ENCODE data around the gene LCP1. TPM values are rescaled to one million over a fixed set of nuclear protein-coding genes. Genes with fewer than 3 reads are reported as not detected.

The LCP1 gene
- polyA plus RNA-seq, 1 of the 3 experiments (the other 2 are of a cell fraction): 0.03 TPM

DNA sequence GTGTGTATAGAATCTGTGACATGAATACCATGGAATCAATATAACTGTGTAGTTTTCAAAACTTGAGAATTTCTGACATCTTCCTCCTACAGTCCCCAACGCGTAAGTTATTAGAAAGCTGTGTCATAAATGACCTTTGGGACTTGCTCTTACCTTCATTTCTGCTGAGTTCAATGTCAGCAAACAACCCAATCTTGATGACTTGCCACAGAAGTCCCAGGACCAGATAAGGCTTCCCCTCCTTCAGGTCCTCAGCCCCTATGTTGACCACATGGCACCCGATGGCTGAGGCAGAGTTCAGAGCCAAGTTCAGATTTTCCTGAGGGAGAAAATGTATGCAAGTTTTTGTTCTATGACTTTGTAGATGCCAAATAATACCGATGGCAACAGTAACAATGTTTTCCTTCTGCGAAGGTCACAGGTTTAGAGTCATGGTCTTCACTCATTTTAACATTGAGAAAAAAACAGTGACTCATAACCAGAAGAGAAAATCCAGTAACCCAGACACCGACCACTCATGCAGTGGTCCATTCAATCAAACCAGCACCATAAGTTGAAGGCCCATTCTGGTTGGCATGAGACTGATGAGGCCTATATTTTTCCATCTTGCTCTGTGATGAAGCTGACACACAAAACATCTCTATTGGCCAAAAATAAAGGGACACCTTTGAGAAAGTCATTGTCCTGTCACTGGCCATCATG lies 29.2 kb downstream of the LCP1 start:
- Histone ChIP-seq H3K36me3 (replicated peaks in 1 of 2; ENCODE audit: control insufficient read depth in 1 of 2, insufficient read depth in 2 of 2, low read length in 1 of 2) (no peaks in the 10 kb centered on the region), H3K4me2 (no peak overlapping the region), H3K27me3 (ENCODE audit: insufficient read depth) (no peaks in the 10 kb centered on the region), H3K9ac (no peak overlapping the region), H3K9me2 (no peaks in the 10 kb centered on the region), H2AFZ (ENCODE audit: low read depth) (no peak overlapping the region), H3K9me3 (no peaks in the 10 kb centered on the region), H3K4me1 (ENCODE audit: control insufficient read depth in 1 of 2, insufficient read depth in 2 of 2, low read depth in 1 of 2, low read length in 1 of 2) (no peaks in the 10 kb centered on the region; a peak in 2 of 4 replicates), H4K20me1 (ENCODE audit: insufficient read depth) (no peaks in the 10 kb centered on the region), H3F3A (replicated peaks; ENCODE audit: insufficient read depth) (no peaks in the 10 kb centered on the region), H3K79me2 (ENCODE audit: insufficient read depth) (no peaks in the 10 kb centered on the region), H3K4me3 (ENCODE audit: low read depth in 2 of 2, low read length in 1 of 2) (no peak overlapping the region), H3K27ac (ENCODE audit: low read depth in 2 of 2, low read length in 1 of 2) (no peak overlapping the region)
- CTCF ChIA-PET: no interaction called here
- TF ChIP-seq EZH2phosphoT487 (IDR thresholded peaks at IDR 0.05; ENCODE audit: borderline replicate concordance, low read depth): no peak
- no peak for TF ChIP-seq TCF12 (IDR thresholded peaks at IDR 0.05)
- TF ChIP-seq GABPA (IDR thresholded peaks at IDR 0.05; ENCODE audit: low read depth): no peak
- no peak for TF ChIP-seq TEAD4 (IDR thresholded peaks at IDR 0.05; ENCODE audit: borderline replicate concordance, insufficient read depth)
- TF ChIP-seq, protein P1, sequence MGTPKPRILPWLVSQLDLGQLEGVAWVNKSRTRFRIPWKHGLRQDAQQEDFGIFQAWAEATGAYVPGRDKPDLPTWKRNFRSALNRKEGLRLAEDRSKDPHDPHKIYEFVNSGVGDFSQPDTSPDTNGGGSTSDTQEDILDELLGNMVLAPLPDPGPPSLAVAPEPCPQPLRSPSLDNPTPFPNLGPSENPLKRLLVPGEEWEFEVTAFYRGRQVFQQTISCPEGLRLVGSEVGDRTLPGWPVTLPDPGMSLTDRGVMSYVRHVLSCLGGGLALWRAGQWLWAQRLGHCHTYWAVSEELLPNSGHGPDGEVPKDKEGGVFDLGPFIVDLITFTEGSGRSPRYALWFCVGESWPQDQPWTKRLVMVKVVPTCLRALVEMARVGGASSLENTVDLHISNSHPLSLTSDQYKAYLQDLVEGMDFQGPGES (IDR thresholded peaks at IDR 0.05; ENCODE audit: low read depth, low read length): no peak
- TF ChIP-seq MXI1 (IDR thresholded peaks at IDR 0.05; ENCODE audit: low read depth, low read length): no peak
- TF ChIP-seq CHD2 (IDR thresholded peaks at IDR 0.05; ENCODE audit: low read length, partially characterized antibody): no peak
- TF ChIP-seq NRF1 (IDR thresholded peaks at IDR 0.05; ENCODE audit: low read depth, low read length): no peak
- TF ChIP-seq, protein P2, sequence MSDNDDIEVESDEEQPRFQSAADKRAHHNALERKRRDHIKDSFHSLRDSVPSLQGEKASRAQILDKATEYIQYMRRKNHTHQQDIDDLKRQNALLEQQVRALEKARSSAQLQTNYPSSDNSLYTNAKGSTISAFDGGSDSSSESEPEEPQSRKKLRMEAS (IDR thresholded peaks at IDR 0.05; ENCODE audit: low read depth): no peak
- no peak for TF ChIP-seq POLR2AphosphoS5 (IDR thresholded peaks at IDR 0.05; ENCODE audit: low read depth, low read length)
- no peak for TF ChIP-seq RAD21 (IDR thresholded peaks at IDR 0.05; ENCODE audit: low read length)
- no peak for TF ChIP-seq RFX5 (IDR thresholded peaks at IDR 0.05; ENCODE audit: low read length)
- TF ChIP-seq, protein P3, sequence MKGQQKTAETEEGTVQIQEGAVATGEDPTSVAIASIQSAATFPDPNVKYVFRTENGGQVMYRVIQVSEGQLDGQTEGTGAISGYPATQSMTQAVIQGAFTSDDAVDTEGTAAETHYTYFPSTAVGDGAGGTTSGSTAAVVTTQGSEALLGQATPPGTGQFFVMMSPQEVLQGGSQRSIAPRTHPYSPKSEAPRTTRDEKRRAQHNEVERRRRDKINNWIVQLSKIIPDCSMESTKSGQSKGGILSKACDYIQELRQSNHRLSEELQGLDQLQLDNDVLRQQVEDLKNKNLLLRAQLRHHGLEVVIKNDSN (IDR thresholded peaks at IDR 0.05; ENCODE audit: borderline replicate concordance, low read depth): no peak
- TF ChIP-seq FOXJ3 (CRISPR knock-in tag; IDR thresholded peaks at IDR 0.05): no peak
- no peak for TF ChIP-seq FOSL2 (IDR thresholded peaks at IDR 0.05; ENCODE audit: borderline replicate concordance, low read depth)
- TF ChIP-seq, protein P4, sequence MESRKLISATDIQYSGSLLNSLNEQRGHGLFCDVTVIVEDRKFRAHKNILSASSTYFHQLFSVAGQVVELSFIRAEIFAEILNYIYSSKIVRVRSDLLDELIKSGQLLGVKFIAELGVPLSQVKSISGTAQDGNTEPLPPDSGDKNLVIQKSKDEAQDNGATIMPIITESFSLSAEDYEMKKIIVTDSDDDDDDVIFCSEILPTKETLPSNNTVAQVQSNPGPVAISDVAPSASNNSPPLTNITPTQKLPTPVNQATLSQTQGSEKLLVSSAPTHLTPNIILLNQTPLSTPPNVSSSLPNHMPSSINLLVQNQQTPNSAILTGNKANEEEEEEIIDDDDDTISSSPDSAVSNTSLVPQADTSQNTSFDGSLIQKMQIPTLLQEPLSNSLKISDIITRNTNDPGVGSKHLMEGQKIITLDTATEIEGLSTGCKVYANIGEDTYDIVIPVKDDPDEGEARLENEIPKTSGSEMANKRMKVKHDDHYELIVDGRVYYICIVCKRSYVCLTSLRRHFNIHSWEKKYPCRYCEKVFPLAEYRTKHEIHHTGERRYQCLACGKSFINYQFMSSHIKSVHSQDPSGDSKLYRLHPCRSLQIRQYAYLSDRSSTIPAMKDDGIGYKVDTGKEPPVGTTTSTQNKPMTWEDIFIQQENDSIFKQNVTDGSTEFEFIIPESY (IDR thresholded peaks at IDR 0.05; ENCODE audit: borderline replicate concordance, low read depth): no peak
- TF ChIP-seq JUND (IDR thresholded peaks at IDR 0.05): no peak
- no peak for TF ChIP-seq TAF1 (IDR thresholded peaks at IDR 0.05; ENCODE audit: borderline replicate concordance, low read depth, low read length)
- TF ChIP-seq, protein P5, sequence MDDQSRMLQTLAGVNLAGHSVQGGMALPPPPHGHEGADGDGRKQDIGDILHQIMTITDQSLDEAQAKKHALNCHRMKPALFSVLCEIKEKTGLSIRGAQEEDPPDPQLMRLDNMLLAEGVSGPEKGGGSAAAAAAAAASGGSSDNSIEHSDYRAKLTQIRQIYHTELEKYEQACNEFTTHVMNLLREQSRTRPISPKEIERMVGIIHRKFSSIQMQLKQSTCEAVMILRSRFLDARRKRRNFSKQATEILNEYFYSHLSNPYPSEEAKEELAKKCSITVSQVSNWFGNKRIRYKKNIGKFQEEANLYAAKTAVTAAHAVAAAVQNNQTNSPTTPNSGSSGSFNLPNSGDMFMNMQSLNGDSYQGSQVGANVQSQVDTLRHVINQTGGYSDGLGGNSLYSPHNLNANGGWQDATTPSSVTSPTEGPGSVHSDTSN (IDR thresholded peaks at IDR 0.05): no peak
- TF ChIP-seq FOXM1 (IDR thresholded peaks at IDR 0.05; ENCODE audit: low read depth): no peak
- POLR2A ChIA-PET: no interaction called here
- DNase-seq: no peak
- 71% methylated on average over 6 of the region's 6 CpGs for WGBS (ENCODE audit: low lambda C conversion rate)
